Measurements from ENCODE around the gene PJVK. TPM values are rescaled to one million over a fixed set of nuclear protein-coding genes. Genes with fewer than 3 reads are reported as not detected.

The PJVK gene
- total RNA-seq, 2 donors from 2014 or later: 5.5 to 6.3 TPM

DNA sequence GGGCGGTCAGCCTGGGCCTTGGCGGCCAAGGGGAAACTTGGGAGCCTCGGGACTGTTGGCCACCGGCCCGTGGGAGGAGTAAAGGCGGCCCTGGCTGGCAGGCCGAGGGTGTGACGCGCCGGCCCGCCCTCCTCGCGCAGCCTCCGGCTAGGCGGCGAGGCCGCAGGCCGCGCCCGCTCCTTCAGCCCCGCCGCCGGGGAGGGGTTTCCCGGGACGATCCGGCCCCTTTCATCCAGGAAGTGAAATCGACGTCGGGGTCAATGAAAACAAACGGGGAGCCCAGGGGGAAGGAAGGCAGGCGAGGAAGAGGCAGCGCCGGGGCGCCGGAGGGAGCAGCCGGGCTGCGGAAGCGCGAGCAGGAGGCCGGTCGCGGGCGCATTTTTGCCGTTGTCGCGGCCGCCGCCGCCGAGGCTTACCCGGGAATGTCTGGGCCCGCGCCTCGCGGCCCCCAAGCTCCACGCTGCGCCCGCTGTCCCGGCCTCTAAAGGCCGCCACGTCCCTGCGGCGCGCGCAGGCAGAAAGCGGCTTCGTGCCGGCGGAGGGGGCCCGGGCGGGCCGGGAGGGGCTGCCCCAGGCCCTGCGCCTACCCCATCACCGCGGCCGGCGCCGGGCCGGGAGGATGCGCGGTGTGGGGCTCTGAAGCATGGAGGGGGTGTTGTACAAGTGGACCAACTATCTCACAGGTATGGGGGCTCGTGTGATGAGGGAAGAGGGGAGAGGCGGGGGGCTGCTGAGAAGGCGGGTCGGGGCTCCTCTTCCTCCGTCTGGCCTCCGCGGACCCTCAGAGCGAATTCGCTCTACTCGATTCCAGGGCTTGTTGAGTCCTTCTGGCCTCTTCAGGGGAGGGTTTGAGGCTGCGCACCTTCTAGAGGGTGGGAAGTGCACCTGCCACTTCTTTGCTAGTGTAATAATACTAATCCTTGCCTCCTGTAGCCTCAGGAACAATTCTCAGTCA, 29.3 kb downstream of the PJVK start, which contains the start of gene PLEKHA3:
Gene PLEKHA3, plus strand, starts transcription at position 231 of the 955 bp plus-strand sequence. Its CDS starts 413 bp downstream, at position 644.
- Mint-ChIP-seq H3K27me3 (ENCODE audit: insufficient read depth) (peaks cover 3% of the 10 kb centered on the region), H3K4me3 (peak within 1 kb of the TSS; percentile 87), H3K36me3 (ENCODE audit: low read depth) (no peaks in the 10 kb centered on the region), H3K4me1 (peaks cover 25% of the 10 kb centered on the region), H3K27ac (peak within 1 kb of the TSS; percentile 93), H3K9me3 (no peaks in the 10 kb centered on the region)
- 0 to 1% methylated on average over 24 to 92 of the region's 92 CpGs for WGBS, 2 experiments (ENCODE audit: insufficient coverage in 1 of 2, insufficient read length in 1 of 2)
- peak within 1 kb of the TSS; percentile 84 for H3K4me3 ChIP-seq (ENCODE audit: low read length)
- H3K4me1 ChIP-seq (ENCODE audit: control insufficient read depth, insufficient read depth, low read length): peaks cover 3% of the 10 kb centered on the region
- no peaks in the 10 kb centered on the region for H3K36me3 ChIP-seq (ENCODE audit: control insufficient read depth, insufficient read depth, low read length)
- no peaks in the 10 kb centered on the region for H3K27me3 ChIP-seq (ENCODE audit: control insufficient read depth, insufficient read depth, low read length, poor library complexity, severe bottlenecking)
- TF ChIP-seq, protein P1, sequence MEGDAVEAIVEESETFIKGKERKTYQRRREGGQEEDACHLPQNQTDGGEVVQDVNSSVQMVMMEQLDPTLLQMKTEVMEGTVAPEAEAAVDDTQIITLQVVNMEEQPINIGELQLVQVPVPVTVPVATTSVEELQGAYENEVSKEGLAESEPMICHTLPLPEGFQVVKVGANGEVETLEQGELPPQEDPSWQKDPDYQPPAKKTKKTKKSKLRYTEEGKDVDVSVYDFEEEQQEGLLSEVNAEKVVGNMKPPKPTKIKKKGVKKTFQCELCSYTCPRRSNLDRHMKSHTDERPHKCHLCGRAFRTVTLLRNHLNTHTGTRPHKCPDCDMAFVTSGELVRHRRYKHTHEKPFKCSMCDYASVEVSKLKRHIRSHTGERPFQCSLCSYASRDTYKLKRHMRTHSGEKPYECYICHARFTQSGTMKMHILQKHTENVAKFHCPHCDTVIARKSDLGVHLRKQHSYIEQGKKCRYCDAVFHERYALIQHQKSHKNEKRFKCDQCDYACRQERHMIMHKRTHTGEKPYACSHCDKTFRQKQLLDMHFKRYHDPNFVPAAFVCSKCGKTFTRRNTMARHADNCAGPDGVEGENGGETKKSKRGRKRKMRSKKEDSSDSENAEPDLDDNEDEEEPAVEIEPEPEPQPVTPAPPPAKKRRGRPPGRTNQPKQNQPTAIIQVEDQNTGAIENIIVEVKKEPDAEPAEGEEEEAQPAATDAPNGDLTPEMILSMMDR (conservative IDR thresholded peaks at IDR 0.05): no peak
- peak within 1 kb of the TSS; percentile 48 for H3K9ac ChIP-seq (ENCODE audit: extremely low read depth, low read length, poor library complexity, severe bottlenecking)
- H3K27ac ChIP-seq (ENCODE audit: low read depth, low read length): peak within 1 kb of the TSS; percentile 71
- peak; percentile 96 for DNase-seq
- H3K9me3 ChIP-seq (ENCODE audit: control insufficient read depth, low read length): no peaks in the 10 kb centered on the region

DNA sequence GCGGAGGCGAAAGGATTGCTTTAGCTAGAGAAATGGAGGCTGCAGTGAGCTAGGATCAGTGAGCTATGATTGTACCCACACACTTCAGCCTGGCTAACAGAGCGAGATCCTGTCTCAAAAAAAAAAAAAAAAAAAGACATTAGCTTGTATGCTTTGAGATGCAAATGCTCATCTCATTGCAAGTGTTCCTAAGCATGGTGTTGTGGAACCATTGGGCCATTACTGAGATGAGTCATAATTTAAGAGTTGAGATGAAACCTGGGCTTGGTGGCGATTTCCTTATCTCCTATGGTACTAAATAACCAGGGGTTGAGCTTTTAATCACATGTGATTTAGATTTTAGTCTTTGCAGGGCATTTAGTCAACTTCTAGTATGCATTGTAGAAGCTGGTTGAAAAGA, 31.3 kb downstream of the PJVK start:
- 81 to 90% methylated on average over 2 to 4 of the region's 4 CpGs for WGBS, 2 experiments (ENCODE audit: insufficient coverage in 1 of 2, insufficient read length in 1 of 2)
- no peaks in the 10 kb centered on the region for H3K9me3 Mint-ChIP-seq
- Histone ChIP-seq H3K9me3 (ENCODE audit: control insufficient read depth, low read length) (no peaks in the 10 kb centered on the region), H3K36me3 (ENCODE audit: control insufficient read depth, insufficient read depth, low read length) (no peaks in the 10 kb centered on the region), H3K27ac (ENCODE audit: low read depth, low read length) (no peak overlapping the region), H3K9ac (ENCODE audit: extremely low read depth, low read length, poor library complexity, severe bottlenecking) (no peak overlapping the region), H3K27me3 (ENCODE audit: control insufficient read depth, insufficient read depth, low read length, poor library complexity, severe bottlenecking) (no peaks in the 10 kb centered on the region), H3K4me1 (ENCODE audit: control insufficient read depth, insufficient read depth, low read length) (peaks cover 3% of the 10 kb centered on the region), H3K4me3 (ENCODE audit: low read length) (peak overlapping the region; percentile 30)
- DNase-seq: no peak
- TF ChIP-seq, protein P1 (conservative IDR thresholded peaks at IDR 0.05): no peak
- no peak overlapping the region for H3K4me3 Mint-ChIP-seq
- no peak overlapping the region for H3K27ac Mint-ChIP-seq
- peaks cover 7% of the 10 kb centered on the region for H3K36me3 Mint-ChIP-seq (ENCODE audit: low read depth)
- peaks cover 3% of the 10 kb centered on the region for H3K27me3 Mint-ChIP-seq (ENCODE audit: insufficient read depth)
- peaks cover 25% of the 10 kb centered on the region for H3K4me1 Mint-ChIP-seq

DNA sequence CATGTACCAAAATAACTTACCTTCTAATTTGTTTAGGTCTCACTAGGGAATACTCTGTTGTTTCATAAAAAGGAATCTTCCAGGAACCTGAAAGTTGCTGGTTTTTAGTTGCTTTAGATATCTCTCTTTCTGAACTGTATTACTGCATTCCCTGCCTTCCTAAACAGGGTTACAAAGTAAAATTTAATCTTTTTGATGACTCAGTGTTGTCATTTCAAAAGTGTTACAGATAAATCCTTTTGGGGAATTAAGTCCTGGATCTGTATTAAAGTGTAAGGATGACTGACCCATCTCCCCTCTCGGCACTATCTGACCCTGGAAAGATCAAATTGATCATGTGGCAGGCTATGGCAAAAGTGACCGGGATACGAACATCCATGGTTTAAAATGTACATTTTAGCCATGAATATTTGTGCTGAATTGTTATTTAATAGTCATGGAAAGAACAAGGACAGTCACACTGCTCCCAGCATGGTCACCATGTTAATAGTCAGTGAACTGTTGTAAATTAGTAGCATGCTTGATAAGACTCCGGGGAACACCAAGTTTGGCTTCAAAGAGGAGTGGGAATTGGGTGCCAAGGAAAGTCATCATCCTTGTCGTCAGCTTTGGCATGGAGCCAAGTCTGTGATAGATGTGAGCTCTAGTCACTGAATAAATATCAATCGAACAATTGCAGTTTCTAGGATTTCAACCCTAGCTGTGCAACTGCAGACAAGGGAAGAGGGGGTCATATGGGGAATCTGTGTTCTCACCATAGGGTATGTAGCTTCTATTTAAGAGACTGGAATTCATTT, 33.3 kb downstream of the PJVK start:
- Mint-ChIP-seq H3K9me3 (no peaks in the 10 kb centered on the region), H3K4me1 (peaks cover 25% of the 10 kb centered on the region), H3K27ac (no peak overlapping the region), H3K36me3 (ENCODE audit: low read depth) (peaks cover 13% of the 10 kb centered on the region), H3K27me3 (ENCODE audit: insufficient read depth) (no peaks in the 10 kb centered on the region), H3K4me3 (no peak overlapping the region)
- Histone ChIP-seq H3K9ac (ENCODE audit: extremely low read depth, low read length, poor library complexity, severe bottlenecking) (no peak overlapping the region), H3K4me1 (ENCODE audit: control insufficient read depth, insufficient read depth, low read length) (peaks cover 3% of the 10 kb centered on the region), H3K27ac (ENCODE audit: low read depth, low read length) (no peak overlapping the region), H3K36me3 (ENCODE audit: control insufficient read depth, insufficient read depth, low read length) (peaks cover 3% of the 10 kb centered on the region), H3K4me3 (ENCODE audit: low read length) (no peak overlapping the region), H3K9me3 (ENCODE audit: control insufficient read depth, low read length) (no peaks in the 10 kb centered on the region), H3K27me3 (ENCODE audit: control insufficient read depth, insufficient read depth, low read length, poor library complexity, severe bottlenecking) (no peaks in the 10 kb centered on the region)
- TF ChIP-seq, protein P1 (conservative IDR thresholded peaks at IDR 0.05): no peak
- no peak for DNase-seq
- 89 to 96% methylated on average over 5 to 6 of the region's 6 CpGs for WGBS, 2 experiments (ENCODE audit: insufficient coverage in 1 of 2, insufficient read length in 1 of 2)

All from endodermal cell (in vitro differentiated cells).